K562 (cell line): ENCODE data around the gene MYO1E. TPM values are rescaled to one million over a fixed set of nuclear protein-coding genes. Genes with fewer than 3 reads are reported as not detected.

ENCODE experiments used
- ATAC-seq: fragments of 200-7000 bp; cut with Tn5 transposase; 3 replicates; pipeline ENCODE4 v1.9.1; 2020; ENCODE audit warnings: moderate library complexity
- BruUV-seq: library from RNA; stranded (reverse); fragments of 400-500 nt; replicated peaks from 2 replicates; lab custom pipeline; 2021; lab: Mats Ljungman, UMichigan
- CTCF ChIA-PET: fragments of 300-600 bp; formaldehyde crosslinking; extraction: SDS; loops from one replicate; lab custom pipeline; 2021; ENCODE audit warnings: low intra/inter-chr PET ratio; lab: Yijun Ruan, JAX
- POLR2A ChIA-PET: fragments of 300-600, 350-650 bp; sonication (Branson Sonifier 250); formaldehyde crosslinking; extraction: SDS; loops from one replicate; lab custom pipeline; 2021; ENCODE audit warnings: antibody characterized with exemption, inconsistent platforms; lab: Yijun Ruan, JAX
- DNase-seq, 4 experiments: peaks; one replicate each; pipeline versions ENCODE4 v3.0.0 to v3.0.0-alpha.2; 2011 to 2018; ENCODE audit warnings: low spot score in 3 of 4, mixed read lengths in 3 of 4; ENCODE audit errors: extremely low read depth in 1 of 4
- FAIRE-seq: peaks from 2 replicates; lab custom pipeline; 2011; peaks lifted over from hg19 to GRCh38; lab: Jason Lieb, UNC
- H2AFZ ChIP-seq: 2 replicates; pipeline ENCODE4 v1.6.0; 2011; ENCODE audit warnings: low read depth, low read length, control low read depth, inconsistent platforms
- H3K27ac ChIP-seq: fragments of 200-600 bp; 3 replicates; pipeline ENCODE4 v1.8.0; 2011; ENCODE audit warnings: low read depth, mild to moderate bottlenecking, control low read depth, inconsistent platforms, low read length, moderate library complexity, mixed read lengths; ENCODE audit errors: extremely low read depth
- H3K27me3 ChIP-seq, 2 experiments: fragments of 300-600 bp in 1 of 2; 2 replicates in 1 of 2; 3 replicates in 1 of 2; pipeline versions ENCODE4 v1.6.0 to v1.8.0; 2011; ENCODE audit warnings: inconsistent platforms in 2 of 2, low read length in 2 of 2, mild to moderate bottlenecking in 1 of 2, mixed read lengths in 1 of 2, moderate library complexity in 1 of 2; ENCODE audit not compliant: control insufficient read depth in 2 of 2, insufficient read depth in 2 of 2
- H3K36me3 ChIP-seq: fragments of 300-600 bp; 3 replicates; pipeline ENCODE4 v1.8.0; 2011; ENCODE audit warnings: mild to moderate bottlenecking, low read length, inconsistent platforms; ENCODE audit not compliant: control insufficient read depth, insufficient read depth
- H3K4me1 ChIP-seq, 2 experiments: fragments of 200-600 bp in 1 of 2; replicated peaks in 1 of 2; 2 replicates in 1 of 2; 3 replicates in 1 of 2; pipeline versions ENCODE4 v1.5.1 to v1.8.0; 2011; ENCODE audit warnings: inconsistent platforms in 2 of 2, low read length in 2 of 2, mild to moderate bottlenecking in 1 of 2, mixed read lengths in 1 of 2, moderate library complexity in 1 of 2; ENCODE audit not compliant: control insufficient read depth in 2 of 2, insufficient read depth in 2 of 2
- H3K4me2 ChIP-seq: 2 replicates; pipeline ENCODE4 v1.6.1; 2011; ENCODE audit warnings: low read length, control low read depth, inconsistent platforms, mixed read lengths; ENCODE audit not compliant: insufficient read depth
- H3K4me3 ChIP-seq: fragments of 200-600 bp; sonication (generic), shearing (Covaris generic); 2 replicates; pipeline ENCODE4 v1.5.1; 2016; ENCODE audit warnings: control low read depth, inconsistent platforms
- H3K79me2 ChIP-seq: fragments of 200-600 bp; 3 replicates; pipeline ENCODE4 v1.8.0; 2011; ENCODE audit warnings: low read length, inconsistent platforms; ENCODE audit not compliant: control insufficient read depth, insufficient read depth
- H3K9ac ChIP-seq, 2 experiments: 2 replicates each; pipeline versions ENCODE4 v1.6.0 to v1.6.1; 2011; ENCODE audit warnings: low read depth in 2 of 2, low read length in 2 of 2, control low read depth in 1 of 2, inconsistent platforms in 1 of 2, mild to moderate bottlenecking in 1 of 2, mixed read lengths in 1 of 2; ENCODE audit not compliant: insufficient read depth in 1 of 2
- H3K9me1 ChIP-seq: one replicate; pipeline ENCODE4 v1.6.0; 2011; ENCODE audit warnings: inconsistent platforms, mild to moderate bottlenecking, low read length, moderate library complexity; ENCODE audit not compliant: control insufficient read depth, insufficient read depth
- H3K9me3 ChIP-seq: replicated peaks from 2 replicates; pipeline ENCODE4 v1.5.1; 2011; ENCODE audit warnings: low read depth, low read length, inconsistent platforms; ENCODE audit not compliant: control insufficient read depth, insufficient read depth
- H4K20me1 ChIP-seq: replicated peaks from 2 replicates; pipeline ENCODE4 v1.6.1; 2011; ENCODE audit warnings: low read length, inconsistent platforms, mixed read lengths; ENCODE audit not compliant: control insufficient read depth, insufficient read depth
- BRCA1 ChIP-seq, 2 experiments: fragments of 450-650 bp in 1 of 2; sonication (generic) in 1 of 2; formaldehyde crosslinking in 1 of 2; IDR thresholded peaks; 2 replicates each; pipeline versions ENCODE4 v1.5.0 to v1.6.1; 2017 to 2020; ENCODE audit warnings: mild to moderate bottlenecking in 1 of 2, missing genetic modification reagents in 1 of 2
- FIP1L1 ChIP-seq: fragments of 200-400 bp; formaldehyde crosslinking; IDR thresholded peaks from 2 replicates; pipeline ENCODE4 v1.6.1; 2018; ENCODE audit warnings: mild to moderate bottlenecking, low read depth, low read length; ENCODE audit not compliant: poor library complexity, severe bottlenecking
- FOSL1 ChIP-seq: fragments of 200-800 bp; sonication (Bioruptor generic); conservative IDR thresholded peaks from 2 replicates; pipeline ENCODE4 v1.6.1; 2016; ENCODE audit warnings: missing genetic modification characterization, missing compliant biosample characterization
- KLF6 ChIP-seq: fragments of 250-450 bp; sonication (Bioruptor Pico); IDR thresholded peaks from 2 replicates; pipeline ENCODE4 v1.4.0; 2020; ENCODE audit warnings: mild to moderate bottlenecking, moderate library complexity, borderline replicate concordance
- MED1 ChIP-seq: sonication (generic); formaldehyde crosslinking; IDR thresholded peaks from 2 replicates; pipeline ENCODE4 v1.8.1; 2023; ENCODE audit warnings: missing genetic modification reagents, borderline replicate concordance
- MITF ChIP-seq: IDR thresholded peaks from 2 replicates; pipeline ENCODE4 v1.6.1; 2014; ENCODE audit warnings: antibody characterized with exemption
- NONO ChIP-seq, 2 experiments: fragments of 200-400 bp in 1 of 2; fragments of 450-650 bp in 1 of 2; formaldehyde crosslinking in 1 of 2; IDR thresholded peaks; 2 replicates each; pipeline ENCODE4 v1.6.1; 2017; ENCODE audit warnings: low read depth in 2 of 2, mild to moderate bottlenecking in 2 of 2, moderate library complexity in 2 of 2, low read length in 1 of 2
- POLR2G ChIP-seq: fragments of 200-400 bp; formaldehyde crosslinking; IDR thresholded peaks from 2 replicates; pipeline ENCODE4 v1.6.1; 2017; ENCODE audit warnings: low read depth, mild to moderate bottlenecking, antibody characterized with exemption, low read length, moderate library complexity
- RNF219 ChIP-seq: fragments of 250-450 bp; sonication (Bioruptor Pico); IDR thresholded peaks from 2 replicates; pipeline ENCODE4 v1.5.0; 2022; ENCODE audit warnings: mild to moderate bottlenecking
- SP1 ChIP-seq: sonication (generic); formaldehyde crosslinking; IDR thresholded peaks from 2 replicates; pipeline ENCODE4 v1.8.1; 2022; ENCODE audit warnings: mild to moderate bottlenecking, missing genetic modification reagents
- SUPT5H ChIP-seq: fragments of 450-650 bp; IDR thresholded peaks from 2 replicates; pipeline ENCODE4 v1.6.1; 2016
- ZNF232 ChIP-seq: sonication (generic); formaldehyde crosslinking; IDR thresholded peaks from 2 replicates; pipeline ENCODE4 v1.8.0; 2022; ENCODE audit warnings: mild to moderate bottlenecking, missing genetic modification reagents
- WGBS: fragments of 100-300 bp; shearing (Covaris generic); methylation state at CpG from one replicate; pipeline ENCODE4 v1.1.6; 2016; ENCODE audit warnings: low coverage, mixed read lengths; ENCODE audit not compliant: insufficient coverage; ENCODE audit errors: missing lambda C conversion rate; 5-methylcytosine and 5-hydroxymethylcytosine counted together
- in situ Hi-C: fragments of 300-500 bp; cut with MboI; formaldehyde crosslinking; loops from 4 replicates; pipeline ENCODE4 v1.15.0; 2018; ENCODE audit warnings: inconsistent platforms, mixed read lengths
- intact Hi-C: fragments of 100-400 bp; cut with micrococcal nuclease; formaldehyde crosslinking; loops from 2 replicates; pipeline ENCODE4 v1.14.2; 2022
- polyA plus RNA-seq, 8 experiments: library from polyadenylated mRNA; depleted of rRNA in 4 of 8; stranded (reverse) in 5 of 8; unstranded in 3 of 8; fragments of >200 nt; fragmentation: Nextera tagmentation in 2 of 8; fragmentation: Illumina TruSeq in 1 of 8; extraction: Ambion mirVana in 2 of 8; extraction: Trizol in 1 of 8; gene quantifications; 2 replicates each; pipeline versions ENCODE4 v1.2.1 to v1.2.3, GENCODE V29; 2011 to 2014; ENCODE audit warnings: inconsistent platforms in 1 of 8, missing spikeins in 1 of 8
- total RNA-seq, 7 experiments: library from RNA; depleted of rRNA in 6 of 7; stranded (reverse); fragments of >200 nt in 6 of 7; fragmentation: Illumina TruSeq in 2 of 7; extraction: Trizol in 2 of 7; gene quantifications; 2 replicates each; pipeline versions ENCODE4 v1.2.1 to v1.2.3, GENCODE V29; 2011 to 2021; ENCODE audit warnings: low replicate concordance in 1 of 7
- TF ChIP-seq, protein P1 (sequence below): fragments of 450-650 bp; formaldehyde crosslinking; IDR thresholded peaks from 2 replicates; pipeline ENCODE4 v1.4.0; 2020; ENCODE audit warnings: mild to moderate bottlenecking, moderate library complexity
- TF ChIP-seq, protein P2 (sequence below): sonication (generic); formaldehyde crosslinking; IDR thresholded peaks from 2 replicates; pipeline ENCODE4 v1.8.0; 2022; ENCODE audit warnings: missing genetic modification reagents, mild to moderate bottlenecking, moderate library complexity, borderline replicate concordance

MYO1E gene
- total and polyA plus RNA-seq, 9 of the 15 experiments (the other 6 are each of a cell fraction or from before 2014, with no cell fraction given) = under 0.01 to 0.44 (median 0.01) TPM; not detected in 6

- ATAC-seq (peak; percentile 99), DNase-seq (peak; percentile 96 to 97 (median 96)), FAIRE-seq (peak; percentile 95)
- Histone ChIP-seq H3K9me1 (no peaks in the 10 kb centered on the region), H3K27me3 (no peaks in the 10 kb centered on the region), H3K9me3 (no peaks in the 10 kb centered on the region), H3K79me2 (peaks cover 36% of the 10 kb centered on the region), H4K20me1 (no peaks in the 10 kb centered on the region; the same call in 1 of the 2 replicates), H3K36me3 (peaks cover 33% of the 10 kb centered on the region), H3K4me3 (peak within 1 kb of the TSS; percentile 82), H3K4me2 (peak within 1 kb of the TSS; percentile 87), H3K27ac (peak within 1 kb of the TSS; percentile 95), H3K9ac (peak within 1 kb of the TSS; percentile 97), H2AFZ (peak within 1 kb of the TSS; percentile 95), H3K4me1 (peaks cover 0 to 7% of the 10 kb centered on the region in 2 experiments; a peak in 3 of 5 replicates)
- intact Hi-C loops (loop anchor here (5.0 kb wide), 1 partner anchor 118 kb away; the partner anchor contains the start of gene RNF111), in situ Hi-C loops (no loop called here)
- WGBS = under 1% methylated on average over 50 of the region's 57 CpGs
- no TSS peak for BruUV-seq
- CTCF ChIA-PET = no interaction called here
- POLR2A ChIA-PET = interaction anchor here (0.5 to 4.6 kb wide), 6 partner anchors 12 to 622 kb away, joined by 3 to 27 read pairs (median 4); no protein-coding TSS in a partner anchor
- TF ChIP-seq FOSL1 (tag) = no peak
- TF ChIP-seq POLR2G = peak; percentile 98
- peak; percentile 96 for TF ChIP-seq SUPT5H
- TF ChIP-seq ZNF232 = 0 out of 2 replicates have a peak, but pooled peaks have one; percentile 1
- peak; percentile 66 for TF ChIP-seq FIP1L1
- TF ChIP-seq BRCA1 (IDR thresholded peaks at IDR 0.05) = no peak
- TF ChIP-seq BRCA1 (CRISPR knock-in tag; IDR thresholded peaks at IDR 0.05) = 0 out of 2 replicates have a peak, but pooled peaks have one; percentile 63
- TF ChIP-seq SP1 (CRISPR knock-in tag) = peak; percentile 87
- no peak for TF ChIP-seq MITF
- no peak for TF ChIP-seq RNF219 (CRISPR knock-in tag)
- TF ChIP-seq, protein P1, sequence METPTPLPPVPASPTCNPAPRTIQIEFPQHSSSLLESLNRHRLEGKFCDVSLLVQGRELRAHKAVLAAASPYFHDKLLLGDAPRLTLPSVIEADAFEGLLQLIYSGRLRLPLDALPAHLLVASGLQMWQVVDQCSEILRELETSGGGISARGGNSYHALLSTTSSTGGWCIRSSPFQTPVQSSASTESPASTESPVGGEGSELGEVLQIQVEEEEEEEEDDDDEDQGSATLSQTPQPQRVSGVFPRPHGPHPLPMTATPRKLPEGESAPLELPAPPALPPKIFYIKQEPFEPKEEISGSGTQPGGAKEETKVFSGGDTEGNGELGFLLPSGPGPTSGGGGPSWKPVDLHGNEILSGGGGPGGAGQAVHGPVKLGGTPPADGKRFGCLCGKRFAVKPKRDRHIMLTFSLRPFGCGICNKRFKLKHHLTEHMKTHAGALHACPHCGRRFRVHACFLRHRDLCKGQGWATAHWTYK (CRISPR knock-in tag) = 0 out of 2 replicates have a peak, but pooled peaks have one; percentile 43
- 0 out of 2 replicates have a peak, but pooled peaks have one; percentile 64 for TF ChIP-seq MED1 (CRISPR knock-in tag)
- TF ChIP-seq KLF6 (CRISPR knock-in tag) = no peak
- TF ChIP-seq, protein P2, sequence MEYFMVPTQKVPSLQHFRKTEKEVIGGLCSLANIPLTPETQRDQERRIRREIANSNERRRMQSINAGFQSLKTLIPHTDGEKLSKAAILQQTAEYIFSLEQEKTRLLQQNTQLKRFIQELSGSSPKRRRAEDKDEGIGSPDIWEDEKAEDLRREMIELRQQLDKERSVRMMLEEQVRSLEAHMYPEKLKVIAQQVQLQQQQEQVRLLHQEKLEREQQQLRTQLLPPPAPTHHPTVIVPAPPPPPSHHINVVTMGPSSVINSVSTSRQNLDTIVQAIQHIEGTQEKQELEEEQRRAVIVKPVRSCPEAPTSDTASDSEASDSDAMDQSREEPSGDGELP = peak; percentile 74
- peak in 1 of 2 experiments; percentile 29; a peak in 1 of 4 replicates for TF ChIP-seq NONO (IDR thresholded peaks at IDR 0.05; ENCODE audit: low read depth in 2 of 2, low read length in 1 of 2)
Observed at GRCh38 chr15:59104912-59105732, 267.5 kb downstream of the MYO1E start, which contains the start of gene CCNB2. CCNB2 (plus strand) TSS chr15:59105146; CDS start chr15:59105269, 123 bp downstream.
